Upper lobe of right lung (tissue), 1 donor: ENCODE measurements around the gene ERC1. TPM values are rescaled to one million over a fixed set of nuclear protein-coding genes. Genes with fewer than 3 reads are reported as not detected.

ENCODE experiments used
- ATAC-seq: fragments of 200-7000 bp; cut with Tn5 transposase; one replicate; pipeline ENCODE4 v1.9.1; 2020; ENCODE audit warnings: mild to moderate bottlenecking, moderate library complexity
- DNase-seq: peaks from one replicate; pipeline ENCODE4 v3.0.0-alpha.2; 2020
- H3K27ac ChIP-seq: fragments of 200-600 bp; one replicate; pipeline ENCODE4 v1.8.0; 2022
- H3K27me3 ChIP-seq: fragments of 200-600 bp; one replicate; pipeline ENCODE4 v1.8.0; 2022; ENCODE audit warnings: mild to moderate bottlenecking
- H3K36me3 ChIP-seq: fragments of 200-600 bp; one replicate; pipeline ENCODE4 v1.8.0; 2022
- H3K4me1 ChIP-seq: fragments of 200-600 bp; one replicate; pipeline ENCODE4 v1.8.0; 2022
- H3K4me3 ChIP-seq: fragments of 200-600 bp; one replicate; pipeline ENCODE4 v1.8.0; 2022; ENCODE audit warnings: mild to moderate bottlenecking
- H3K9me3 ChIP-seq: fragments of 200-600 bp; one replicate; pipeline ENCODE4 v1.8.0; 2022
- intact Hi-C: fragments of 100-400 bp; cut with DNase I; formaldehyde crosslinking; loops from one replicate; pipeline ENCODE4 v1.11.0; 2022
- total RNA-seq: library from RNA; stranded (reverse); fragmentation: NEBNext Ultra II Directional; extraction: Animal tissue kit (Norgen Biotek cat#: 25700); gene quantifications from one replicate; pipeline ENCODE4 v1.2.1, GENCODE V29; 2021
- TF ChIP-seq, protein P1 (sequence below): fragments of 200-600 bp; IDR thresholded peaks from one replicate; pipeline ENCODE4 v1.8.0; 2022; ENCODE audit warnings: antibody characterized with exemption
- donor health status: DM: no; HTN: yes; CAD: no; lungs with severe emphysema.

The ERC1 gene
- total RNA-seq, 1 donor from 2014 or later, result 54.3 TPM

DNA sequence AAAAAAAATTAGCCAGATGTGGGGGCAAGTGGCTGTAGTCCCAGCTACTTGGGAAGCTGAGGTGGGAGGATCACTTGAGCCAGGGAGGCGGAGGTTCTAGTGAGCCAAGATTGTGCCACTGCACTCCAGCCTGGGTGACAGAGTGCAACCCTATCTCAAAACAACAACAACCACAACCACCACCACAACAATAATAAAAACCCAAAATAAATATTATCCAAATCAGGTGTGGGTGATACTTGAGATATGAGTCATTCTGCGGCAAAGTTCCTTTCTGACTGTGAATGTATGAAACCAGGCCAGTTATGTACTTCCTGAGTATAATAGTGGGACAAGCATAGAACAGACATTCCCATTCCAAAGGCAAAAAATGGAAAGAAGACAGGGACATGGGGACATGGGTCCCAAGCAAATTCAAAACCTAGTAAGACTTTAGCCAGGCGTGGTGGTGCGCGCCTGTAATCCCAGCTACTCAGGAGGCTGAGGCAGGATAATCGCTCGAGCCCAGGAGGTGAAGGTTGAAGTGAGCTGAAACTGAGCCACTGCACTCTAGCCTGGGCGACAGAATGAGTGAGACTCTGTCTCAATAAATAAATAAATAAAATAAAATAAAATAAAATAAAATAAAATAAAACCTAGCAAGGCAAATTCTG, 9.7 kb upstream of the ERC1 start:
- DNase-seq, result no peak
- intact Hi-C loops, result no loop called here
- TF ChIP-seq, protein P1, sequence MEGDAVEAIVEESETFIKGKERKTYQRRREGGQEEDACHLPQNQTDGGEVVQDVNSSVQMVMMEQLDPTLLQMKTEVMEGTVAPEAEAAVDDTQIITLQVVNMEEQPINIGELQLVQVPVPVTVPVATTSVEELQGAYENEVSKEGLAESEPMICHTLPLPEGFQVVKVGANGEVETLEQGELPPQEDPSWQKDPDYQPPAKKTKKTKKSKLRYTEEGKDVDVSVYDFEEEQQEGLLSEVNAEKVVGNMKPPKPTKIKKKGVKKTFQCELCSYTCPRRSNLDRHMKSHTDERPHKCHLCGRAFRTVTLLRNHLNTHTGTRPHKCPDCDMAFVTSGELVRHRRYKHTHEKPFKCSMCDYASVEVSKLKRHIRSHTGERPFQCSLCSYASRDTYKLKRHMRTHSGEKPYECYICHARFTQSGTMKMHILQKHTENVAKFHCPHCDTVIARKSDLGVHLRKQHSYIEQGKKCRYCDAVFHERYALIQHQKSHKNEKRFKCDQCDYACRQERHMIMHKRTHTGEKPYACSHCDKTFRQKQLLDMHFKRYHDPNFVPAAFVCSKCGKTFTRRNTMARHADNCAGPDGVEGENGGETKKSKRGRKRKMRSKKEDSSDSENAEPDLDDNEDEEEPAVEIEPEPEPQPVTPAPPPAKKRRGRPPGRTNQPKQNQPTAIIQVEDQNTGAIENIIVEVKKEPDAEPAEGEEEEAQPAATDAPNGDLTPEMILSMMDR, result no peak
- no peak overlapping the region for H3K27ac ChIP-seq
- no peaks in the 10 kb centered on the region for H3K4me1 ChIP-seq
- ATAC-seq, result no peak
- H3K4me3 ChIP-seq, result no peak overlapping the region
- no peaks in the 10 kb centered on the region for H3K36me3 ChIP-seq
- no peaks in the 10 kb centered on the region for H3K27me3 ChIP-seq
- H3K9me3 ChIP-seq, result no peaks in the 10 kb centered on the region

DNA sequence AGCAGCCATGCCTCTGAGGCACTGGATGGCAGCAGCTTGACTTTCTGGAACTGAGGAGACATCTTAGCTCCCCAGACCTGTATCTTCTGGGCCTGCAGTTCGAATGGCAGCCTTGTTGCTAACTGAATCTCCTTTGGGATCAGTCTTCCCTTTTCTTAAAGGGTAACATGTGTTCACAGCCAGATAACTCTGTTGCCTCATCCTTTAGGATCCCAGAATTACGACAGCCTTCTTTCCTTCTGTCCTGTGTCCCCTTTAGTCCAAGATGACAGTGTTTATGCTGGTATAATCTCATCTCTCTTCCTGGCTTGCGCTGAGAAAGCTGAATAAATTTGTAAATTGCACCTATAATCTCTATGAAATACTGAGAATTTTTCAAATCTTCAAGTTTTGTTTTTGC, 9.1 kb upstream of the ERC1 start:
- no peaks in the 10 kb centered on the region for H3K27me3 ChIP-seq
- TF ChIP-seq, protein P1, result no peak
- no peak overlapping the region for H3K27ac ChIP-seq
- ATAC-seq, result no peak
- no peak for DNase-seq
- H3K9me3 ChIP-seq, result no peaks in the 10 kb centered on the region
- no peaks in the 10 kb centered on the region for H3K4me1 ChIP-seq
- no peaks in the 10 kb centered on the region for H3K36me3 ChIP-seq
- intact Hi-C loops, result no loop called here
- H3K4me3 ChIP-seq, result no peak overlapping the region

DNA sequence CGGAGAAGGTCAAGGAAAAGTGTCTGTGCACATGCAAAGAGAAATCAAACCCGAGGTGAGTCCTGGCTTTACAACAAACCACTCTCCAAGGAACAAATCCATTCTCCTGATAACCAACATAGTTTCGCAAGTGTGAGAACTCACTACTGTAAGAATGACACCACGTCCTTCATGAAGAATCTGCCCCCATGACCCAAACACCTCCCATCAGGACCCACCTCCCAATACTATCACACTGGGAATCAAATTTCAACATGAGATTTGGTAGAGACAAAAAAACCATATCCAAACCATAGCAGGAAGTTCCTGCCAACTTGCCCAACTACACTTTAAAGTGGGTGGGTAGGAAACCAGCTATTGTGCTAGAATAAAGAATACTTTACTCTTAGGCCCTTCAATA, 2.4 kb upstream of the ERC1 start:
- H3K27me3 ChIP-seq, result no peaks in the 10 kb centered on the region
- H3K9me3 ChIP-seq, result no peaks in the 10 kb centered on the region
- H3K4me3 ChIP-seq, result no peak overlapping the region
- H3K27ac ChIP-seq, result no peak overlapping the region
- TF ChIP-seq, protein P1, result no peak
- H3K4me1 ChIP-seq, result peaks cover 24% of the 10 kb centered on the region
- ATAC-seq, result no peak
- DNase-seq, result no peak
- H3K36me3 ChIP-seq, result no peaks in the 10 kb centered on the region
- intact Hi-C loops, result no loop called here

DNA sequence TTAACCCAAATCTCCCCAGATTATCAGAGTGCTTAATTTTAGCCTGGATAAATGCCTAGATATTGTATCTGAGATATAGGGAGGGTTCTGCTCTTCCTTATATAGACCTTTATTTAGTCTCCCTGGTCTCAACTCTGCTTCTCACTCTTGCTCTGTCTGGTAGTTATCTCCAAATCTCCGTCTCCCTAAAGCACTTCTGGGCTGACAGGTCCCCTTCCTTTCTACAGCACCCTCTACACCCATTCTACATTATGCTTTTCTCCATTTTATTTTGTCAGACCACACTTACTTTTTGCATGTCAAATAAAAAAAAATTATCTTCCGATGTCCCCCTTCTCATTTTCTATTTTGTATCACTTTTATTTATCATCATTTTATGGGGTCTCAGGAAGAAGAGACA, 2.0 kb upstream of the ERC1 start:
- Histone ChIP-seq H3K36me3 (no peaks in the 10 kb centered on the region), H3K9me3 (no peaks in the 10 kb centered on the region), H3K4me3 (peak overlapping the region; percentile 88), H3K27ac (no peak overlapping the region), H3K4me1 (peaks cover 24% of the 10 kb centered on the region), H3K27me3 (no peaks in the 10 kb centered on the region)
- intact Hi-C loops, result no loop called here
- TF ChIP-seq, protein P1, result no peak
- ATAC-seq, result no peak
- DNase-seq, result no peak

DNA sequence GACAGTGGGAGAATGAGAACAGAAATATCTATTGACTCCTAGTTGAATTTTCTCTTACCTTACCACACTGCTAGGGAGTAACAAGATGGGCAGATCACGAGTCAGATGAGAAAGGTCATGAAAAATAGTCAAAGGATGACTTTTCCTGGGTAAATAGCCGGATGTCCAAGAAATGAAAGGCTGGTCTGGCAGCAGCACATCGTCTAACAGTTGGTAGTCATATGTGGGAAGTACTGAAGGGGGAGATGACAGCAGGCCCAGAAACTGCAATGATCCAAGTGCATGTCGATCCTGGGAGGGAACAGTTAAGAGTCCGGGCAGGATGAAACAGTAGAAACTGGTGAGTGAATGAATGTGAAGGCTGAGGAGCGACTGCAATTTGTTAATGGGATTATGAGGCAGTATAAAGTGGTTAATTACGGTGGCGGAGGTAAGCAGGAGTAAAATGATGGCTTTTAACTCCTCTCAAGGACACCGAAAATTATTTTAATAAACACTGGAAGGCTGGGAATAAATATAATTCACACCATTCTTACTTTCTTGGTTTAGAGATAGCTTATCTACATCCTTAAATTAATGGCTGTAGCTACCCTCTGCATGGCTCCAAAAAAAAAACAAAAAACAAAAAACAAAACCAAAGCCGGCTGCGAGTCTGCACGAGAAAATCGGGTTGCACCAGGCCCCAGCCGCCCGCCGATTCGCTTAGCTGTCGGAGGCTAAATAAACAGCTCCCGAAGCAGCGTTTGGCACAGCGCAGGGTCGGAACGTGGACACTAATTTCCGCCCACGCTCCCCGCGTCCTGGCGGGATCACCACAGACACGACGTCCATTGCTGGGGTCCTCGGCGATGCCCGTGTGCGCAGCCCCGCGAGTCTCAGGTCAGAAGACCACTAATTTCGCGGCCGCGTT, 1.0 kb upstream of the ERC1 start:
- intact Hi-C loops, result no loop called here
- no peaks in the 10 kb centered on the region for H3K9me3 ChIP-seq
- peak overlapping the region; percentile 88 for H3K4me3 ChIP-seq
- H3K36me3 ChIP-seq, result no peaks in the 10 kb centered on the region
- H3K27ac ChIP-seq, result peak overlapping the region; percentile 98
- ATAC-seq (peak; percentile 56), DNase-seq (peak; percentile 90)
- H3K27me3 ChIP-seq, result no peaks in the 10 kb centered on the region
- peaks cover 24% of the 10 kb centered on the region for H3K4me1 ChIP-seq
- TF ChIP-seq, protein P1, result no peak
